WTC11 (cell line): Measurements from ENCODE around the gene TSPAN31. TPM values are rescaled to one million over a fixed set of nuclear protein-coding genes. Genes with fewer than 3 reads are reported as not detected.

ENCODE experiments used
- ATAC-seq: fragments of 200-7000 bp; cut with Tn5 transposase; 2 replicates; pipeline ENCODE4 v1.10.0; 2021; ENCODE audit warnings: mild to moderate bottlenecking, moderate library complexity
- CTCF ChIA-PET: fragments of 300-600 bp; sonication (Branson Sonifier 250); formaldehyde crosslinking; loops from one replicate; lab custom pipeline; 2021; ENCODE audit warnings: antibody characterized with exemption; lab: Charles Lee
- POLR2A ChIA-PET: fragments of 350-600 bp; sonication (Branson Sonifier 250); formaldehyde crosslinking; loops from one replicate; lab custom pipeline; 2021; ENCODE audit warnings: antibody characterized with exemption; lab: Charles Lee
- DNase-seq: peaks from one replicate; pipeline ENCODE4 v3.0.0; 2021; ENCODE audit warnings: low spot score
- H3K27ac Mint-ChIP-seq: 2 replicates; pipeline ENCODE4 v1.8.0; 2021; ENCODE audit warnings: mixed read lengths
- H3K27me3 Mint-ChIP-seq: 2 replicates; pipeline ENCODE4 v1.8.0; 2021; ENCODE audit warnings: low read depth, mild to moderate bottlenecking, moderate library complexity, mixed read lengths
- H3K36me3 Mint-ChIP-seq: 2 replicates; pipeline ENCODE4 v1.8.0; 2021; ENCODE audit warnings: mixed read lengths
- H3K4me1 Mint-ChIP-seq: 2 replicates; pipeline ENCODE4 v1.8.0; 2022; ENCODE audit warnings: mixed read lengths
- H3K4me3 Mint-ChIP-seq: 2 replicates; pipeline ENCODE4 v1.8.0; 2021; ENCODE audit warnings: mild to moderate bottlenecking, moderate library complexity, mixed read lengths
- H3K9me3 Mint-ChIP-seq: 2 replicates; pipeline ENCODE4 v1.8.0; 2021; ENCODE audit warnings: mixed read lengths
- CTCF ChIP-seq: fragments of 200-600 bp; IDR thresholded peaks from 2 replicates; pipeline ENCODE4 v1.8.0; 2022; ENCODE audit warnings: antibody characterized with exemption
- FOXK1 ChIP-seq: sonication (generic); formaldehyde crosslinking; IDR thresholded peaks from 2 replicates; pipeline ENCODE4 v1.8.0; 2022; ENCODE audit warnings: mild to moderate bottlenecking, moderate library complexity, missing genetic modification reagents
- FOXP1 ChIP-seq: sonication (generic); formaldehyde crosslinking; IDR thresholded peaks from 2 replicates; pipeline ENCODE4 v1.8.0; 2022; ENCODE audit warnings: missing genetic modification reagents, mild to moderate bottlenecking, moderate library complexity, borderline replicate concordance
- PREB ChIP-seq: sonication (generic); formaldehyde crosslinking; IDR thresholded peaks from 2 replicates; pipeline ENCODE4 v1.8.1; 2022; ENCODE audit warnings: mild to moderate bottlenecking, missing genetic modification reagents, moderate library complexity, borderline replicate concordance
- RELA ChIP-seq: sonication (generic); formaldehyde crosslinking; IDR thresholded peaks from 2 replicates; pipeline ENCODE4 v1.8.1; 2022; ENCODE audit warnings: missing genetic modification reagents, mild to moderate bottlenecking, borderline replicate concordance
- TEAD1 ChIP-seq: sonication (generic); formaldehyde crosslinking; IDR thresholded peaks from 2 replicates; pipeline ENCODE4 v1.8.0; 2022; ENCODE audit warnings: mild to moderate bottlenecking, missing genetic modification reagents
- TEAD4 ChIP-seq: sonication (generic); formaldehyde crosslinking; IDR thresholded peaks from 2 replicates; pipeline ENCODE4 v1.8.0; 2022; ENCODE audit warnings: mild to moderate bottlenecking, missing genetic modification reagents
- ZNF396 ChIP-seq: fragments of 250-450 bp; sonication (Bioruptor Pico); IDR thresholded peaks from 2 replicates; pipeline ENCODE4 v1.8.0; 2021; ENCODE audit warnings: mild to moderate bottlenecking, moderate library complexity, borderline replicate concordance
- ZNF416 ChIP-seq: fragments of 250-450 bp; sonication (Bioruptor Pico); IDR thresholded peaks from 2 replicates; pipeline ENCODE4 v1.9.0; 2021; ENCODE audit warnings: mild to moderate bottlenecking, inconsistent platforms
- ZNF423 ChIP-seq: fragments of 250-450 bp; sonication (Bioruptor Pico); IDR thresholded peaks from 2 replicates; pipeline ENCODE4 v2.1.2; 2022; ENCODE audit warnings: mild to moderate bottlenecking, moderate library complexity
- total RNA-seq: library from RNA; stranded (reverse); gene quantifications from 3 replicates; pipeline ENCODE4 v1.2.3, GENCODE V29; 2021
- TF ChIP-seq, protein P1 (sequence below): sonication (generic); formaldehyde crosslinking; IDR thresholded peaks from 2 replicates; pipeline ENCODE4 v1.8.1; 2022; ENCODE audit warnings: mild to moderate bottlenecking, moderate library complexity, missing genetic modification reagents
- TF ChIP-seq, protein P2 (sequence below): sonication (generic); formaldehyde crosslinking; IDR thresholded peaks from 2 replicates; pipeline ENCODE4 v1.8.1; 2023; ENCODE audit warnings: mild to moderate bottlenecking, moderate library complexity, missing genetic modification reagents

TSPAN31 gene
- total RNA-seq, 1 experiment from 2014 or later = 9.9 TPM

- no peak for TF ChIP-seq FOXP1 (CRISPR knock-in tag)
- TF ChIP-seq TEAD4 (CRISPR knock-in tag) = no peak
These were observed 10.3 kb downstream of the TSPAN31 start (continued) for GRCh38 chr12:57755194-57755453.

GRCh38 chr12:57755454-57756372 is 10.9 kb downstream of the TSPAN31 start:
- Mint-ChIP-seq H3K36me3 (peaks cover 9% of the 10 kb centered on the region), H3K27me3 (peaks cover 74% of the 10 kb centered on the region), H3K27ac (no peak overlapping the region), H3K4me1 (peaks cover 44% of the 10 kb centered on the region), H3K4me3 (peak overlapping the region; percentile 72), H3K9me3 (no peaks in the 10 kb centered on the region)
- ChIA-PET CTCF (interaction anchor here (0.7 to 2.4 kb wide), 16 partner anchors 11 to 144 kb away, joined by 3 to 80 read pairs (median 6); partner anchors contain the start of genes AGAP2, ARHGEF25, AVIL and CYP27B1), POLR2A (interaction anchor here (1.3 kb wide), 1 partner anchor 10 kb away, joined by 7 read pairs; no protein-coding TSS in a partner anchor)
- DNase-seq = no peak
- TF ChIP-seq ZNF396 (CRISPR knock-in tag) (no peak), ZNF423 (CRISPR knock-in tag) (0 out of 2 replicates have a peak, but pooled peaks have one; percentile 39)
- TF ChIP-seq, protein P1, sequence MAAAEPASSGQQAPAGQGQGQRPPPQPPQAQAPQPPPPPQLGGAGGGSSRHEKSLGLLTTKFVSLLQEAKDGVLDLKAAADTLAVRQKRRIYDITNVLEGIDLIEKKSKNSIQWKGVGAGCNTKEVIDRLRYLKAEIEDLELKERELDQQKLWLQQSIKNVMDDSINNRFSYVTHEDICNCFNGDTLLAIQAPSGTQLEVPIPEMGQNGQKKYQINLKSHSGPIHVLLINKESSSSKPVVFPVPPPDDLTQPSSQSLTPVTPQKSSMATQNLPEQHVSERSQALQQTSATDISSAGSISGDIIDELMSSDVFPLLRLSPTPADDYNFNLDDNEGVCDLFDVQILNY (CRISPR knock-in tag) = no peak
- ATAC-seq = no peak

- CTCF ChIA-PET = interaction anchor here (0.5 to 2.4 kb wide), 49 partner anchors 10 to 530 kb away, joined by 3 to 80 read pairs (median 5); partner anchors contain the start of genes AGAP2, ARHGEF25, ATP23 and AVIL
- peaks cover 34% of the 10 kb centered on the region for H3K4me1 Mint-ChIP-seq
- H3K4me3 Mint-ChIP-seq = peak overlapping the region; percentile 72
- TF ChIP-seq RELA (no peak), TEAD1 (no peak), ZNF416 (CRISPR knock-in tag) (no peak), PREB (no peak), CTCF (peak; percentile 78), FOXK1 (CRISPR knock-in tag) (no peak)
- TF ChIP-seq, protein P2, sequence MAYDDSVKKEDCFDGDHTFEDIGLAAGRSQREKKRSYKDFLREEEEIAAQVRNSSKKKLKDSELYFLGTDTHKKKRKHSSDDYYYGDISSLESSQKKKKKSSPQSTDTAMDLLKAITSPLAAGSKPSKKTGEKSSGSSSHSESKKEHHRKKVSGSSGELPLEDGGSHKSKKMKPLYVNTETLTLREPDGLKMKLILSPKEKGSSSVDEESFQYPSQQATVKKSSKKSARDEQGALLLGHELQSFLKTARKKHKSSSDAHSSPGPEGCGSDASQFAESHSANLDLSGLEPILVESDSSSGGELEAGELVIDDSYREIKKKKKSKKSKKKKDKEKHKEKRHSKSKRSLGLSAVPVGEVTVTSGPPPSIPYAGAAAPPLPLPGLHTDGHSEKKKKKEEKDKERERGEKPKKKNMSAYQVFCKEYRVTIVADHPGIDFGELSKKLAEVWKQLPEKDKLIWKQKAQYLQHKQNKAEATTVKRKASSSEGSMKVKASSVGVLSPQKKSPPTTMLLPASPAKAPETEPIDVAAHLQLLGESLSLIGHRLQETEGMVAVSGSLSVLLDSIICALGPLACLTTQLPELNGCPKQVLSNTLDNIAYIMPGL (CRISPR knock-in tag) = 0 out of 2 replicates have a peak, but pooled peaks have one; percentile 63
- no peaks in the 10 kb centered on the region for H3K9me3 Mint-ChIP-seq
- POLR2A ChIA-PET = interaction anchor here (0.7 to 1.3 kb wide), 2 partner anchors 9 to 12 kb away, joined by 4 to 7 read pairs; partner anchors contain the start of gene TSPAN31
- H3K27me3 Mint-ChIP-seq = peaks cover 84% of the 10 kb centered on the region
- peak; percentile 64 for ATAC-seq
- no peak overlapping the region for H3K27ac Mint-ChIP-seq
- H3K36me3 Mint-ChIP-seq = no peaks in the 10 kb centered on the region
- DNase-seq = peak; percentile 85
These were observed 11.8 kb downstream of the TSPAN31 start for GRCh38 chr12:57756406-57757341.
